C4-2B (cell line): ENCODE measurements around the gene SPSB4.

Experiments used
- H3K27ac ChIP-seq: fragments of 450-650 bp; 2 replicates; pipeline ENCODE4 v1.5.1; 2017
- CTCF ChIP-seq: fragments of 450-650 bp; conservative IDR thresholded peaks from 2 replicates; pipeline ENCODE4 v1.5.1; 2017; ENCODE audit warnings: mild to moderate bottlenecking
- ZFX ChIP-seq: fragments of 450-650 bp; IDR thresholded peaks from 2 replicates; pipeline ENCODE4 v1.6.1; 2017

SPSB4 gene

GRCh38 chr3:141050576-141051442, at the start of gene SPSB4:
TSS of gene SPSB4 (plus strand) at chr3:141051347. CDS start at chr3:141066105, 14,758 bp downstream.
- H3K27ac ChIP-seq = no peak within 1 kb of the TSS
- TF ChIP-seq CTCF (peak; percentile 59), ZFX (no peak)

- TF ChIP-seq CTCF = no peak
- TF ChIP-seq ZFX = no peak
These were observed 44.8 kb upstream of the SPSB4 start for GRCh38 chr3:141006344-141006743.

GRCh38 chr3:141009496-141009895, 41.7 kb upstream of the SPSB4 start:
- no peak for TF ChIP-seq CTCF
- no peak for TF ChIP-seq ZFX
- no peak overlapping the region for H3K27ac ChIP-seq

More at GRCh38 chr3:141006344-141006743, 44.8 kb upstream of the SPSB4 start:
- no peak overlapping the region for H3K27ac ChIP-seq

GRCh38 chr3:141011232-141011996, 39.7 kb upstream of the SPSB4 start:
- no peak overlapping the region for H3K27ac ChIP-seq

GRCh38 chr3:141011997-141012262, 39.2 kb upstream of the SPSB4 start:
- H3K27ac ChIP-seq = no peak overlapping the region
- TF ChIP-seq ZFX (no peak), CTCF (no peak)

More at GRCh38 chr3:141011232-141011996, 39.7 kb upstream of the SPSB4 start:
- no peak for TF ChIP-seq ZFX
- TF ChIP-seq CTCF = peak; percentile 95

GRCh38 chr3:141012571-141012970, 38.6 kb upstream of the SPSB4 start:
- H3K27ac ChIP-seq = no peak overlapping the region

More at GRCh38 chr3:141012571-141012970, 38.6 kb upstream of the SPSB4 start:
- TF ChIP-seq ZFX (no peak), CTCF (no peak)
